Tibial nerve (tissue), 4 donors: ENCODE measurements around the gene HK2.

ENCODE experiments used
- CTCF ChIP-seq, 5 experiments: fragments of 200-600 bp in 3 of 5; fragments of 450-650 bp in 2 of 5; sonication (generic) in 3 of 5; IDR thresholded peaks; one replicate each; pipeline ENCODE4 v1.5.1; 2016 to 2019; ENCODE audit warnings: antibody characterized with exemption in 5 of 5, mild to moderate bottlenecking in 3 of 5, moderate library complexity in 2 of 5
- EP300 ChIP-seq, 2 donors: sonication (generic); formaldehyde crosslinking; IDR thresholded peaks; one replicate each; pipeline ENCODE4 v1.6.1; 2017; ENCODE audit warnings: antibody characterized with exemption in 2 of 2, mild to moderate bottlenecking in 1 of 2
- POLR2A ChIP-seq, 2 donors: fragments of 450-650 bp; IDR thresholded peaks; one replicate each; pipeline ENCODE4 v1.6.1; 2017; ENCODE audit warnings: antibody characterized with exemption in 2 of 2, mild to moderate bottlenecking in 2 of 2, moderate library complexity in 2 of 2

GRCh38 chr2:74892609-74893008, 58.7 kb downstream of the HK2 start:
- TF ChIP-seq CTCF (IDR thresholded peaks at IDR 0.05) (no peak), EP300 (IDR thresholded peaks at IDR 0.05) (no peak), POLR2A (IDR thresholded peaks at IDR 0.05) (no peak)
